Liver (tissue), 9 donors: ENCODE results near the gene ST7. TPM values are rescaled to one million over a fixed set of nuclear protein-coding genes. Genes with fewer than 3 reads are reported as not detected.

ENCODE experiments used
- DNase-seq: peaks from one replicate; pipeline ENCODE4 v3.0.0-alpha.2; 2017; ENCODE audit warnings: low spot score
- H3K27ac ChIP-seq, 2 donors: one replicate each; pipeline ENCODE4 v1.7.0; 2013; ENCODE audit warnings: inconsistent platforms in 2 of 2, low read length in 2 of 2, control low read depth in 1 of 2, low read depth in 1 of 2, mild to moderate bottlenecking in 1 of 2
- H3K27me3 ChIP-seq, 4 donors: one replicate each; pipeline versions ENCODE4 v1.6.1 to v1.7.0; 2013; ENCODE audit warnings: low read length in 3 of 4, inconsistent platforms in 1 of 4, mild to moderate bottlenecking in 1 of 4, moderate library complexity in 1 of 4; ENCODE audit not compliant: control insufficient read depth in 4 of 4, insufficient read depth in 4 of 4
- H3K36me3 ChIP-seq, 4 donors: one replicate each; pipeline versions ENCODE4 v1.6.1 to v1.7.0; 2013; ENCODE audit warnings: low read length in 3 of 4, mild to moderate bottlenecking in 3 of 4, low read depth in 1 of 4, moderate library complexity in 1 of 4; ENCODE audit not compliant: control insufficient read depth in 4 of 4, insufficient read depth in 3 of 4
- H3K4me1 ChIP-seq, 4 donors: one replicate each; pipeline versions ENCODE4 v1.6.1 to v1.7.0; 2013; ENCODE audit warnings: low read length in 3 of 4, mild to moderate bottlenecking in 3 of 4, moderate library complexity in 1 of 4; ENCODE audit not compliant: control insufficient read depth in 4 of 4, insufficient read depth in 4 of 4
- H3K4me3 ChIP-seq, 3 donors: one replicate each; pipeline versions ENCODE4 v1.6.1 to v1.7.0; 2013; ENCODE audit warnings: low read length in 3 of 3, control low read depth in 1 of 3, low read depth in 1 of 3, mild to moderate bottlenecking in 1 of 3
- H3K9ac ChIP-seq, 2 donors: one replicate each; pipeline ENCODE4 v1.7.0; 2013; ENCODE audit warnings: low read length in 2 of 2, mild to moderate bottlenecking in 2 of 2, moderate library complexity in 2 of 2, control low read depth in 1 of 2, low read depth in 1 of 2
- H3K9me3 ChIP-seq, 4 donors: one replicate each; pipeline versions ENCODE4 v1.6.1 to v1.7.0; 2013; ENCODE audit warnings: low read length in 3 of 4; ENCODE audit not compliant: control insufficient read depth in 4 of 4
- ATF3 ChIP-seq: IDR thresholded peaks from 2 replicates; pipeline ENCODE4 v1.6.1; 2016; ENCODE audit warnings: antibody characterized with exemption
- CTCF ChIP-seq: fragments of 150-350 bp; IDR thresholded peaks from 2 replicates; pipeline ENCODE4 v1.5.1; 2017; ENCODE audit warnings: improper control_type of control experiment, low read depth, low read length; ENCODE audit not compliant: missing input control
- EGR1 ChIP-seq, 2 donors: IDR thresholded peaks; 2 replicates each; pipeline ENCODE4 v1.6.1; 2016 to 2018; ENCODE audit warnings: antibody characterized with exemption in 2 of 2, low read depth in 2 of 2
- FOXA1 ChIP-seq: IDR thresholded peaks from 2 replicates; pipeline ENCODE4 v1.6.1; 2016; ENCODE audit warnings: antibody characterized with exemption
- GABPA ChIP-seq, 2 donors: IDR thresholded peaks in 1 of 2; conservative IDR thresholded peaks in 1 of 2; 2 replicates each; pipeline ENCODE4 v1.6.1; 2016; ENCODE audit warnings: antibody characterized with exemption in 2 of 2, mild to moderate bottlenecking in 1 of 2, moderate library complexity in 1 of 2
- HNF4A ChIP-seq, 2 donors: conservative IDR thresholded peaks; 2 replicates each; pipeline ENCODE4 v1.6.1; 2016; ENCODE audit warnings: antibody characterized with exemption in 2 of 2, mild to moderate bottlenecking in 2 of 2
- HNF4G ChIP-seq: IDR thresholded peaks from 2 replicates; pipeline ENCODE4 v1.6.1; 2016; ENCODE audit warnings: antibody characterized with exemption
- MAX ChIP-seq: IDR thresholded peaks from 2 replicates; pipeline ENCODE4 v1.6.1; 2016; ENCODE audit warnings: antibody characterized with exemption
- RAD21 ChIP-seq, 2 donors: IDR thresholded peaks; 2 replicates each; pipeline ENCODE4 v1.6.1; 2016; ENCODE audit warnings: antibody characterized with exemption in 2 of 2, mild to moderate bottlenecking in 2 of 2
- TAF1 ChIP-seq: conservative IDR thresholded peaks from 2 replicates; pipeline ENCODE4 v1.6.1; 2016; ENCODE audit warnings: antibody characterized with exemption, mild to moderate bottlenecking
- YY1 ChIP-seq: IDR thresholded peaks from 2 replicates; pipeline ENCODE4 v1.6.1; 2016; ENCODE audit warnings: antibody characterized with exemption, mild to moderate bottlenecking
- WGBS: extraction: QIAGEN DNeasy Blood & Tissue Kit; methylation state at CpG from one replicate; pipeline ENCODE4 v1.1.7; 2013; 5-methylcytosine and 5-hydroxymethylcytosine counted together
- polyA plus RNA-seq, 2 donors: library from polyadenylated mRNA; stranded (reverse) in 1 of 2; unstranded in 1 of 2; fragments of 200-250 nt in 1 of 2; fragments of >200 nt in 1 of 2; fragmentation: Nextera tagmentation in 1 of 2; extraction: Ambion mirVana in 1 of 2; gene quantifications; one replicate each; pipeline versions ENCODE4 v1.2.1 to v1.2.3, GENCODE V29; 2013 to 2015
- total RNA-seq, 2 donors: library from RNA; depleted of rRNA; stranded (reverse); fragments of >200 nt; gene quantifications; one replicate each; pipeline ENCODE4 v1.2.3, GENCODE V29; 2014
- donor health status: healthy.
- donor health status: healthy.
- donor health status: healthy.
- donor health status: healthy.
- donor health status: healthy.

ST7 gene
- total and polyA plus RNA-seq, 4 donors, result 13.5 to 30.7 (median 22.6) TPM

GRCh38 chr7:117219485-117219884 lies 266.2 kb downstream of the ST7 start (continued):
- no peak for TF ChIP-seq MAX

GRCh38 chr7:117220836-117221235 lies 267.5 kb downstream of the ST7 start:
- Histone ChIP-seq H3K36me3 (peaks cover 0 to 15% (median 7%) of the 10 kb centered on the region in 4 donors), H3K4me1 (no peaks in the 10 kb centered on the region), H3K27ac (no peak overlapping the region), H3K4me3 (no peak overlapping the region), H3K9ac (no peak overlapping the region), H3K9me3 (no peaks in the 10 kb centered on the region), H3K27me3 (no peaks in the 10 kb centered on the region)
- TF ChIP-seq TAF1 (no peak), YY1 (no peak), MAX (no peak), ATF3 (no peak), CTCF (no peak), RAD21 (IDR thresholded peaks at IDR 0.05) (no peak), EGR1 (IDR thresholded peaks at IDR 0.05; ENCODE audit: low read depth in 2 of 2) (no peak)
- 86% methylated on average over 5 of the region's 5 CpGs for WGBS
- no peak for DNase-seq

- TF ChIP-seq FOXA1, result no peak
- TF ChIP-seq HNF4G, result no peak
- TF ChIP-seq ATF3, result no peak
- no peak for TF ChIP-seq RAD21 (IDR thresholded peaks at IDR 0.05)
- no peak for TF ChIP-seq GABPA (IDR thresholded peaks at IDR 0.05 in 1 of 2, conservative IDR thresholded peaks at IDR 0.05 in 1 of 2)
- TF ChIP-seq HNF4A (conservative IDR thresholded peaks at IDR 0.05), result no peak
- no peak for TF ChIP-seq CTCF
- Histone ChIP-seq H3K36me3 (peaks cover 0 to 13% (median 7%) of the 10 kb centered on the region in 4 donors), H3K27me3 (no peaks in the 10 kb centered on the region), H3K4me3 (no peak overlapping the region), H3K27ac (no peak overlapping the region), H3K9ac (no peak overlapping the region), H3K9me3 (no peaks in the 10 kb centered on the region), H3K4me1 (no peaks in the 10 kb centered on the region)
- 83% methylated on average over 6 of the region's 6 CpGs for WGBS
- no peak for DNase-seq
Observed at GRCh38 chr7:117225536-117225935, 272.2 kb downstream of the ST7 start.
